Adrenal gland (tissue), 12 donors: ENCODE data around the gene IGDCC3. TPM values are rescaled to one million over a fixed set of nuclear protein-coding genes. Genes with fewer than 3 reads are reported as not detected.

Source experiments
- DNase-seq, 7 donors: peaks; one replicate each; pipeline ENCODE4 v3.0.0-alpha.2; 2019 to 2020
- H3K27ac ChIP-seq, 5 donors: fragments of 200-600 bp; sonication (generic) in 4 of 5; 1 replicate in 3 of 5; 2 replicates in 2 of 5; pipeline versions ENCODE4 v1.5.1 to v1.8.0; 2016 to 2020; ENCODE audit warnings: mild to moderate bottlenecking in 1 of 5
- H3K27me3 ChIP-seq: fragments of 200-600 bp; 2 replicates; pipeline ENCODE4 v1.8.0; 2021
- H3K36me3 ChIP-seq, 2 donors: fragments of 200-600 bp; replicated peaks in 1 of 2; 1 replicate in 1 of 2; 2 replicates in 1 of 2; pipeline versions ENCODE4 v1.5.1 to v1.8.0; 2018 to 2022
- H3K4me1 ChIP-seq, 2 donors: fragments of 200-600 bp; replicated peaks in 1 of 2; 1 replicate in 1 of 2; 2 replicates in 1 of 2; pipeline versions ENCODE4 v1.5.1 to v1.8.0; 2018 to 2021
- H3K4me3 ChIP-seq, 4 donors: fragments of 200-600 bp; sonication (generic) in 3 of 4; one replicate each; pipeline ENCODE4 v1.5.1; 2016 to 2018
- H3K9me3 ChIP-seq, 3 donors: fragments of 200-600 bp; sonication (generic) in 1 of 3; replicated peaks in 1 of 3; 1 replicate in 2 of 3; 2 replicates in 1 of 3; pipeline versions ENCODE4 v1.5.1 to v1.8.0; 2016 to 2021
- CTCF ChIP-seq, 6 experiments: fragments of 450-650 bp in 4 of 6; fragments of 200-600 bp in 2 of 6; sonication (generic) in 1 of 6; IDR thresholded peaks; 1 replicate in 5 of 6; 2 replicates in 1 of 6; pipeline versions ENCODE4 v1.5.1 to v1.8.0; 2016 to 2021; ENCODE audit warnings: antibody characterized with exemption in 6 of 6, mild to moderate bottlenecking in 2 of 6, moderate library complexity in 1 of 6
- POLR2A ChIP-seq, 2 donors: fragments of 450-650 bp; IDR thresholded peaks; one replicate each; pipeline ENCODE4 v1.6.1; 2017; ENCODE audit warnings: antibody characterized with exemption in 2 of 2, mild to moderate bottlenecking in 2 of 2, moderate library complexity in 1 of 2
- whole genome bisulfite sequencing, 4 donors: extraction: QIAGEN DNeasy Blood & Tissue Kit in 2 of 4; methylation state at CpG; one replicate each; pipeline versions ENCODE4 v1.1.5 to v1.1.7; 2013 to 2017; 5-methylcytosine and 5-hydroxymethylcytosine counted together
- intact Hi-C, 2 donors: fragments of 100-400 bp; cut with DNase I; formaldehyde crosslinking; loops; one replicate each; pipeline versions ENCODE4 v1.14.1 to v1.15.0; 2022 to 2023
- polyA plus RNA-seq, 3 donors: library from polyadenylated mRNA; stranded (reverse); fragments of 200-250 nt in 2 of 3; fragments of 350-450 nt in 1 of 3; fragmentation: Illumina TruSeq in 1 of 3; extraction: RNeasy Lipid Tissue Mini Kit (QIAGEN cat#74804) in 1 of 3; gene quantifications; one replicate each; pipeline ENCODE4 v1.2.3, GENCODE V29; 2013 to 2014
- small RNA-seq, 2 donors: library from RNA; depleted of rRNA; stranded (forward); fragments of <200 nt; gene quantifications; one replicate each; pipeline ENCODE3, GENCODE V24; 2016
- total RNA-seq, 9 donors: library from RNA; depleted of rRNA in 4 of 9; stranded (reverse); fragments of >200 nt in 4 of 9; fragments of 120-200 nt in 1 of 9; fragmentation: NEBNext Ultra II Directional in 1 of 9; extraction: Animal tissue kit (Norgen Biotek cat#: 25700) in 1 of 9; gene quantifications; one replicate each; pipeline versions ENCODE4 v1.1.0 to v1.2.4, GENCODE V29; 2013 to 2023
- donor health status: healthy with polysubstance abuse.
- donor health status: Bipolar disorder and iron deficiency.
- donor health status: DM: yes; HTN: yes; CAD: no.
- donor health status: DM: no; HTN: no; CAD: no.
- donor health status: DM: no; HTN: no; CAD: no.
- donor health status: DM: yes; HTN: yes; CAD: no.

IGDCC3 gene
- total and polyA plus RNA-seq, 12 donors: 0.13 to 0.39 (median 0.29) TPM; not detected in 7

- no peaks in the 10 kb centered on the region for H3K27me3 ChIP-seq
- no peaks in the 10 kb centered on the region for H3K36me3 ChIP-seq
- H3K4me3 ChIP-seq: no peak overlapping the region
- H3K9me3 ChIP-seq: no peaks in the 10 kb centered on the region
- no peak for DNase-seq
- whole genome bisulfite sequencing, 4 donors: 75 to 91% (median 80%) methylated on average over 1 of the region's 1 CpG
- H3K27ac ChIP-seq: peak overlapping the region in 1 of 5 donors; percentile 33
- intact Hi-C loops: no loop called here
- peaks cover 7 to 8% of the 10 kb centered on the region in 2 donors for H3K4me1 ChIP-seq
- no peak for TF ChIP-seq CTCF (IDR thresholded peaks at IDR 0.05)
- TF ChIP-seq POLR2A (IDR thresholded peaks at IDR 0.05): no peak
Observed at GRCh38 chr15:65278480-65278879, 99.3 kb downstream of the IGDCC3 start.

Small RNA genes lying within 50 kb of the gene (small RNA-seq; reads per million reads assigned to genes)
- gene RNU5A-1 (7,668 to 14,866 reads per million in 2 donors), gene RNU5B-1 (843 to 1,365 reads per million in 2 donors), gene SNORA24B (0.08 to 0.95 reads per million in 2 donors)

Other genes with a start within 250 kb of the IGDCC3 start
- gene PDCD7, start 244.2 kb downstream of the IGDCC3 start, total RNA-seq: 100 to 1,000 TPM in 1 of 9 donors, 10 to 100 TPM in 8; 12.9 to 121 (median 21.2) TPM
- 10 to 100 TPM in 2 of 3 donors, 1 to 10 TPM in 1; 9.8 to 18.7 (median 17.3) TPM for gene PDCD7, start 244.2 kb downstream of the IGDCC3 start, polyA plus RNA-seq
- 10 to 100 TPM; 34.3 to 70.7 (median 50.1) TPM for gene CLPX, start 192.7 kb downstream of the IGDCC3 start, total RNA-seq
- gene CLPX, start 192.7 kb downstream of the IGDCC3 start, polyA plus RNA-seq: 10 to 100 TPM; 10.4 to 69.1 (median 11.3) TPM
- gene CILP, start 166.5 kb downstream of the IGDCC3 start, total RNA-seq: 1 to 10 TPM in 4 of 9 donors, under 1 TPM in 5; 0.39 to 2.7 (median 0.96) TPM
- 1 to 10 TPM in 1 of 3 donors, under 1 TPM in 2; 0.68 to 1.4 (median 0.97) TPM for gene CILP, start 166.5 kb downstream of the IGDCC3 start, polyA plus RNA-seq
- gene PARP16, start 91.1 kb downstream of the IGDCC3 start, total RNA-seq: 10 to 100 TPM in 8 of 9 donors, 1 to 10 TPM in 1; 9.9 to 18.1 (median 15.0) TPM
- 10 to 100 TPM in 1 of 3 donors, 1 to 10 TPM in 2; 7.8 to 15.3 (median 8.6) TPM for gene PARP16, start 91.1 kb downstream of the IGDCC3 start, polyA plus RNA-seq
- 100 to 1,000 TPM in 1 of 9 donors, not detected in 8; 428 TPM for gene RNU5A-1, start 82.0 kb downstream of the IGDCC3 start, total RNA-seq
- gene RNU5A-1, start 82.0 kb downstream of the IGDCC3 start, polyA plus RNA-seq: not detected
- 1,000 to 10,000 TPM in 1 of 9 donors, 10 to 100 TPM in 2, not detected in 6; 27.3 to 1,349 (median 29.8) TPM for gene RNU5B-1, start 73.3 kb downstream of the IGDCC3 start, total RNA-seq
- gene RNU5B-1, start 73.3 kb downstream of the IGDCC3 start, polyA plus RNA-seq: not detected
- gene IGDCC4, start 44.9 kb upstream of the IGDCC3 start, total RNA-seq: 10 to 100 TPM in 7 of 9 donors, 1 to 10 TPM in 2; 4.7 to 27.2 (median 13.8) TPM
- 10 to 100 TPM in 2 of 3 donors, 1 to 10 TPM in 1; 8.6 to 24.3 (median 11.4) TPM for gene IGDCC4, start 44.9 kb upstream of the IGDCC3 start, polyA plus RNA-seq
- gene DPP8, start 139.7 kb upstream of the IGDCC3 start, total RNA-seq: 100 to 1,000 TPM in 1 of 9 donors, 10 to 100 TPM in 8; 31.7 to 101 (median 42.4) TPM
- gene DPP8, start 139.7 kb upstream of the IGDCC3 start, polyA plus RNA-seq: 10 to 100 TPM in 2 of 3 donors, 1 to 10 TPM in 1; 5.7 to 26.8 (median 13.3) TPM
- 100 to 1,000 TPM in 7 of 9 donors, 10 to 100 TPM in 2; 95.9 to 284 (median 123) TPM for gene HACD3, start 152.5 kb upstream of the IGDCC3 start, total RNA-seq
- 100 to 1,000 TPM in 1 of 3 donors, 10 to 100 TPM in 2; 13.8 to 217 (median 14.8) TPM for gene HACD3, start 152.5 kb upstream of the IGDCC3 start, polyA plus RNA-seq
- gene INTS14, start 233.1 kb upstream of the IGDCC3 start, total RNA-seq: 10 to 100 TPM; 23.7 to 64.6 (median 34.9) TPM
- gene INTS14, start 233.1 kb upstream of the IGDCC3 start, polyA plus RNA-seq: 10 to 100 TPM; 16.4 to 37.4 (median 21.6) TPM
- 10 to 100 TPM in 3 of 9 donors, 1 to 10 TPM in 6; 5.5 to 15.8 (median 9.0) TPM for gene SLC24A1, start 243.9 kb upstream of the IGDCC3 start, total RNA-seq
- 1 to 10 TPM; 3.3 to 8.1 (median 8.1) TPM for gene SLC24A1, start 243.9 kb upstream of the IGDCC3 start, polyA plus RNA-seq